ENCODE measurements around the gene MKS1. TPM values are rescaled to one million over a fixed set of nuclear protein-coding genes. Genes with fewer than 3 reads are reported as not detected.

MKS1 gene
- total RNA-seq, 2 donors from 2014 or later, result 14.1 to 28.7 TPM

- no peak overlapping the region for H3K27ac ChIP-seq
- no peaks in the 10 kb centered on the region for H3K9me3 ChIP-seq
- H3K27me3 ChIP-seq (replicated peaks; ENCODE audit: insufficient read depth), result peaks cover 8% of the 10 kb centered on the region
- no peaks in the 10 kb centered on the region for H3K36me3 ChIP-seq
- intact Hi-C loops (cut with DNase I), result no loop called here
- no peaks in the 10 kb centered on the region for H3K4me1 ChIP-seq (replicated peaks)
- TF ChIP-seq POLR2AphosphoS5 (IDR thresholded peaks at IDR 0.05) (no peak), CTCF (IDR thresholded peaks at IDR 0.05) (no peak), POLR2A (IDR thresholded peaks at IDR 0.05) (no peak)
- no peak for DNase-seq (ENCODE audit: low spot score)
- H3K4me3 ChIP-seq, result no peak overlapping the region
- WGBS, result 73% methylated on average over 18 of the region's 18 CpGs
Observed at GRCh38 chr17:58193641-58194255, 25.3 kb downstream of the MKS1 start.

- H3K4me3 ChIP-seq, result no peak within 1 kb of the TSS
- H3K27ac ChIP-seq, result no peak within 1 kb of the TSS
- peaks cover 8% of the 10 kb centered on the region for H3K27me3 ChIP-seq (replicated peaks; ENCODE audit: insufficient read depth)
- no peak for DNase-seq (ENCODE audit: low spot score)
- no peaks in the 10 kb centered on the region for H3K36me3 ChIP-seq
- no peaks in the 10 kb centered on the region for H3K9me3 ChIP-seq
- WGBS, result 25% methylated on average over 6 of the region's 6 CpGs
- H3K4me1 ChIP-seq (replicated peaks), result no peaks in the 10 kb centered on the region
- TF ChIP-seq CTCF (IDR thresholded peaks at IDR 0.05), result no peak
- TF ChIP-seq POLR2AphosphoS5 (IDR thresholded peaks at IDR 0.05), result no peak
- TF ChIP-seq POLR2A (IDR thresholded peaks at IDR 0.05), result no peak
- intact Hi-C loops (cut with DNase I), result no loop called here
Observed at GRCh38 chr17:58192612-58193011, 26.4 kb downstream of the MKS1 start, which contains the start of gene EPX. Gene EPX (plus strand): TSS chr17:58192726. CDS start chr17:58192847, 121 bp downstream.

GRCh38 chr17:58191241-58191896 lies 27.7 kb downstream of the MKS1 start:
- H3K4me3 ChIP-seq, result no peak overlapping the region
- H3K27me3 ChIP-seq (replicated peaks; ENCODE audit: insufficient read depth), result peaks cover 8% of the 10 kb centered on the region
- WGBS, result 33% methylated on average over 14 of the region's 14 CpGs
- no peaks in the 10 kb centered on the region for H3K36me3 ChIP-seq
- no peak overlapping the region for H3K27ac ChIP-seq
- TF ChIP-seq POLR2AphosphoS5 (IDR thresholded peaks at IDR 0.05) (no peak), CTCF (IDR thresholded peaks at IDR 0.05) (no peak), POLR2A (IDR thresholded peaks at IDR 0.05) (no peak)
- DNase-seq (ENCODE audit: low spot score), result no peak
- no peaks in the 10 kb centered on the region for H3K4me1 ChIP-seq (replicated peaks)
- H3K9me3 ChIP-seq, result no peaks in the 10 kb centered on the region
- intact Hi-C loops (cut with DNase I), result no loop called here

GRCh38 chr17:58189436-58190146 lies 29.5 kb downstream of the MKS1 start:
- no peaks in the 10 kb centered on the region for H3K36me3 ChIP-seq
- no peaks in the 10 kb centered on the region for H3K4me1 ChIP-seq (replicated peaks)
- no peak overlapping the region for H3K27ac ChIP-seq
- no peaks in the 10 kb centered on the region for H3K9me3 ChIP-seq
- no peak for DNase-seq (ENCODE audit: low spot score)
- 61% methylated on average over 11 of the region's 11 CpGs for WGBS
- H3K27me3 ChIP-seq (replicated peaks; ENCODE audit: insufficient read depth), result peaks cover 8% of the 10 kb centered on the region
- TF ChIP-seq POLR2A (IDR thresholded peaks at IDR 0.05), result no peak
- TF ChIP-seq CTCF (IDR thresholded peaks at IDR 0.05), result no peak
- no peak for TF ChIP-seq POLR2AphosphoS5 (IDR thresholded peaks at IDR 0.05)
- no peak overlapping the region for H3K4me3 ChIP-seq
- intact Hi-C loops (cut with DNase I), result no loop called here

Data from prostate gland (tissue), 2 donors.